CD14-positive monocyte (primary cell): ENCODE data around the gene FSCN2. TPM values are rescaled to one million over a fixed set of nuclear protein-coding genes. Genes with fewer than 3 reads are reported as not detected.

ENCODE experiments used
- DNase-seq, 3 donors: peaks; one replicate each; pipeline ENCODE4 v3.0.0-alpha.2; 2011 to 2022
- H2AFZ ChIP-seq: 2 replicates; pipeline ENCODE4 v1.6.0; 2012; ENCODE audit warnings: mild to moderate bottlenecking, low read depth, low read length, inconsistent platforms; ENCODE audit not compliant: insufficient read depth, poor library complexity, severe bottlenecking
- H3K27ac ChIP-seq, 2 donors: 1 replicate in 1 of 2; 2 replicates in 1 of 2; pipeline ENCODE4 v1.5.1; 2012 to 2013; ENCODE audit warnings: low read length in 2 of 2, control low read depth in 1 of 2, inconsistent platforms in 1 of 2, low read depth in 1 of 2, mild to moderate bottlenecking in 1 of 2
- H3K27me3 ChIP-seq, 2 donors: one replicate each; pipeline versions ENCODE4 v1.6.0 to v1.6.1; 2011 to 2013; ENCODE audit warnings: low read length in 2 of 2; ENCODE audit not compliant: control insufficient read depth in 2 of 2, insufficient read depth in 2 of 2
- H3K36me3 ChIP-seq, 2 donors: replicated peaks in 1 of 2; 1 replicate in 1 of 2; 2 replicates in 1 of 2; pipeline versions ENCODE4 v1.5.1 to v1.6.1; 2012 to 2013; ENCODE audit warnings: low read length in 2 of 2, control low read depth in 1 of 2, inconsistent platforms in 1 of 2, mild to moderate bottlenecking in 1 of 2; ENCODE audit not compliant: insufficient read depth in 2 of 2, control insufficient read depth in 1 of 2
- H3K4me1 ChIP-seq, 2 donors: 1 replicate in 1 of 2; 2 replicates in 1 of 2; pipeline versions ENCODE4 v1.5.1 to v1.6.1; 2012 to 2013; ENCODE audit warnings: low read length in 2 of 2, control low read depth in 1 of 2, inconsistent platforms in 1 of 2, mild to moderate bottlenecking in 1 of 2, moderate library complexity in 1 of 2; ENCODE audit not compliant: insufficient read depth in 2 of 2, control insufficient read depth in 1 of 2
- H3K4me2 ChIP-seq: replicated peaks from 2 replicates; pipeline ENCODE3; 2012; ENCODE audit warnings: low read length, moderate library complexity, mild to moderate bottlenecking; ENCODE audit not compliant: poor library complexity, severe bottlenecking; ENCODE audit errors: extremely low read depth
- H3K4me3 ChIP-seq, 3 experiments: fragments of 200-600 bp in 1 of 3; sonication (generic) in 1 of 3; replicated peaks in 1 of 3; 1 replicate in 2 of 3; 2 replicates in 1 of 3; pipeline ENCODE4 v1.5.1; 2011 to 2013; ENCODE audit warnings: low read length in 3 of 3, mild to moderate bottlenecking in 3 of 3, control low read depth in 2 of 3, low read depth in 2 of 3, inconsistent platforms in 1 of 3, moderate library complexity in 1 of 3
- H3K79me2 ChIP-seq: 2 replicates; pipeline ENCODE4 v1.6.0; 2012; ENCODE audit warnings: mild to moderate bottlenecking, control low read depth, inconsistent platforms, low read length, moderate library complexity; ENCODE audit not compliant: insufficient read depth
- H3K9ac ChIP-seq: 2 replicates; pipeline ENCODE4 v1.6.0; 2017; ENCODE audit warnings: low read length, mild to moderate bottlenecking; ENCODE audit not compliant: insufficient read depth, poor library complexity, severe bottlenecking
- H3K9me3 ChIP-seq, 2 donors: replicated peaks in 1 of 2; 1 replicate in 1 of 2; 2 replicates in 1 of 2; pipeline versions ENCODE4 v1.5.1 to v1.6.1; 2012 to 2013; ENCODE audit warnings: low read length in 2 of 2, control low read depth in 1 of 2; ENCODE audit not compliant: control insufficient read depth in 1 of 2, insufficient read depth in 1 of 2
- H4K20me1 ChIP-seq: 2 replicates; pipeline ENCODE4 v1.6.0; 2012; ENCODE audit warnings: mild to moderate bottlenecking, low read length, control low read depth, moderate library complexity; ENCODE audit not compliant: insufficient read depth
- H3K27ac Mint-ChIP-seq, 7 donors: one replicate each; pipeline ENCODE4 v1.8.0; 2020; ENCODE audit warnings: mild to moderate bottlenecking in 7 of 7, mixed read lengths in 7 of 7, moderate library complexity in 6 of 7, inconsistent platforms in 2 of 7
- H3K27me3 Mint-ChIP-seq, 3 donors: one replicate each; pipeline ENCODE4 v1.8.0; 2021 to 2022; ENCODE audit warnings: low read depth in 3 of 3, mild to moderate bottlenecking in 3 of 3, mixed read lengths in 3 of 3, moderate library complexity in 3 of 3, inconsistent platforms in 1 of 3
- H3K36me3 Mint-ChIP-seq, 2 donors: one replicate each; pipeline ENCODE4 v1.8.0; 2020; ENCODE audit warnings: mixed read lengths in 2 of 2, inconsistent platforms in 1 of 2, mild to moderate bottlenecking in 1 of 2
- H3K4me1 Mint-ChIP-seq: one replicate; pipeline ENCODE4 v1.8.0; 2020; ENCODE audit warnings: mild to moderate bottlenecking, mixed read lengths
- H3K4me3 Mint-ChIP-seq, 2 donors: one replicate each; pipeline ENCODE4 v1.8.0; 2020; ENCODE audit warnings: mild to moderate bottlenecking in 2 of 2, mixed read lengths in 2 of 2, moderate library complexity in 1 of 2
- H3K9me3 Mint-ChIP-seq, 7 donors: one replicate each; pipeline ENCODE4 v1.8.0; 2020 to 2022; ENCODE audit warnings: mixed read lengths in 7 of 7, mild to moderate bottlenecking in 6 of 7, moderate library complexity in 6 of 7, inconsistent platforms in 2 of 7
- CTCF ChIP-seq: fragments of 200-600 bp; IDR thresholded peaks from one replicate; pipeline ENCODE4 v1.8.0; 2022; ENCODE audit warnings: antibody characterized with exemption, mild to moderate bottlenecking
- WGBS: methylation state at CpG from one replicate; pipeline ENCODE4 v1.1.5; 2013; ENCODE audit warnings: missing lambda C conversion rate; ENCODE audit not compliant: insufficient coverage; 5-methylcytosine and 5-hydroxymethylcytosine counted together
- intact Hi-C, 2 donors: fragments of 100-400 bp; cut with micrococcal nuclease; formaldehyde crosslinking; loops; one replicate each; pipeline versions ENCODE4 v1.15.0 to v1.15.1; 2023
- polyA plus RNA-seq, 3 donors: library from polyadenylated mRNA; depleted of rRNA in 1 of 3; unstranded in 2 of 3; stranded (reverse) in 1 of 3; fragments of 300-500 nt in 2 of 3; fragments of >200 nt in 1 of 3; fragmentation: Illumina TruSeq in 2 of 3; gene quantifications; 1 replicate in 2 of 3; 2 replicates in 1 of 3; pipeline ENCODE4 v1.2.3, GENCODE V29; 2012 to 2021

FSCN2 gene
- polyA plus RNA-seq, 3 donors, result 0.07 TPM; not detected in 2

GRCh38 chr17:81523402-81524038 lies 4.7 kb upstream of the FSCN2 start:
- peak; percentile 58 for TF ChIP-seq CTCF
- Histone ChIP-seq H3K9ac (no peak overlapping the region), H3K27me3 (peaks cover 0 to 49% of the 10 kb centered on the region in 2 donors), H3K79me2 (no peaks in the 10 kb centered on the region), H3K36me3 (no peaks in the 10 kb centered on the region), H2AFZ (no peak overlapping the region), H3K4me2 (no peak overlapping the region), H3K4me3 (no peak overlapping the region), H3K9me3 (no peaks in the 10 kb centered on the region), H3K27ac (no peak overlapping the region), H4K20me1 (no peaks in the 10 kb centered on the region), H3K4me1 (peaks cover 19 to 28% of the 10 kb centered on the region in 2 donors)
- Mint-ChIP-seq H3K4me3 (peak overlapping the region in 1 of 2 donors; percentile 30), H3K4me1 (peaks cover 9% of the 10 kb centered on the region), H3K36me3 (no peaks in the 10 kb centered on the region), H3K9me3 (no peaks in the 10 kb centered on the region), H3K27ac (no peak overlapping the region), H3K27me3 (peaks cover 22 to 73% (median 56%) of the 10 kb centered on the region in 3 donors)
- 61% methylated on average over 16 of the region's 17 CpGs for WGBS
- intact Hi-C loops, result no loop called here
- no peak for DNase-seq

- peaks cover 26 to 81% (median 61%) of the 10 kb centered on the region in 3 donors for H3K27me3 Mint-ChIP-seq
- H3K36me3 Mint-ChIP-seq, result no peaks in the 10 kb centered on the region
- no peaks in the 10 kb centered on the region for H3K9me3 Mint-ChIP-seq
- Histone ChIP-seq H4K20me1 (no peaks in the 10 kb centered on the region), H3K36me3 (no peaks in the 10 kb centered on the region), H3K9ac (no peak overlapping the region), H3K9me3 (no peaks in the 10 kb centered on the region), H3K27me3 (peaks cover 0 to 54% of the 10 kb centered on the region in 2 donors), H3K4me1 (peaks cover 12 to 20% of the 10 kb centered on the region in 2 donors), H3K4me3 (no peak overlapping the region), H3K4me2 (no peak overlapping the region), H3K79me2 (no peaks in the 10 kb centered on the region), H3K27ac (no peak overlapping the region), H2AFZ (no peak overlapping the region)
- no peak for TF ChIP-seq CTCF
- WGBS, result 85% methylated on average over 16 of the region's 18 CpGs
- H3K4me1 Mint-ChIP-seq, result peaks cover 6% of the 10 kb centered on the region
- no peak overlapping the region for H3K27ac Mint-ChIP-seq
- intact Hi-C loops, result no loop called here
- no peak for DNase-seq
- H3K4me3 Mint-ChIP-seq, result no peak overlapping the region
These were observed 3.9 kb upstream of the FSCN2 start for GRCh38 chr17:81524039-81524864.
